HG02678 (cell line): Measurements from ENCODE around the gene SLC26A6.

ENCODE experiments used
- ATAC-seq: cut with Tn5 transposase; IDR thresholded peaks from one replicate; pipeline ENCODE4 v1.9.1; 2021; ENCODE audit warnings: mild to moderate bottlenecking, moderate library complexity; ENCODE audit not compliant: unreplicated experiment

SLC26A6 gene

DNA sequence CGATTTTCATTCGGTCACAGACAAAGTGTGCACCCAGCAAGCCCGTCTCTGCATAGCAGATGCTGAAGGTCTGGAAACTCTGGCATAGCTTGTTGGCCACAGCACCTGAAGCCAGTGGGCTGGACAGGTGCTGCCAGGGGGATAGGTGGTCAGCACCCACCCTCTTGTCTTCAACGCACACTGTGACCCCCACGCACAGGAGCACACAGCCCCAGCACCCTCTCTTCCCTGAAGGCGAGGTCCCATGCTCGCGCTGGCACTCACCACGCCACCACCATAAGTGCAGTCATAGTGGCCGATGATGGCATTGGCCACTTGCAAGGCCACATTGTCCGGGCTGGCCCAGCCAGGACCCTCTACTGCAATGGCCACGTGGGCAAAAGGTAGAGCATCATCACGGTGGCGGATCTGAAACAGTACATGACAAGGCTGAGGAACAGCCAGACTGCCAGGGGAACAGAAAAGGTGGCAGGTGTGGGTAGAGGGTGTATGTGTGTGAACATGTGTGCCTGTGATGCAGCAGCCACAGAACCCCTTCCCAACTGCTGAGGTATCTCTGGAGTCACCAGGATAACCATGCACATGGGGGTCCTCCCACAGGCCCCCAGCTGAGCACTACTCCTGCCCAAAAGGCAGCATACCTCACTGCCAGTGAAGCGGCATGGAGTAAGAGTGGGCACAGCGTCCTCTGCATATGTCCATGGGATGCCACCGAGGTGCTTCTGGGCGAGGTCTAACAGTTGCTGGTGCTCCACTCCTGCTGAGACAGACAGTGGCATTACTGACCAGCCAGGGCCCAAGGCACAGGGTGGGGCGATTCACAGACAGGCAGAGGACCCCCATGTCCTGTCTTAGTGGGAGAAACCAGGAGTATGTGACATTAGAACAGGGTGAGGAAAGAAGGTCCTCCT, 34.3 kb downstream of the SLC26A6 start:
- no peak for ATAC-seq

DNA sequence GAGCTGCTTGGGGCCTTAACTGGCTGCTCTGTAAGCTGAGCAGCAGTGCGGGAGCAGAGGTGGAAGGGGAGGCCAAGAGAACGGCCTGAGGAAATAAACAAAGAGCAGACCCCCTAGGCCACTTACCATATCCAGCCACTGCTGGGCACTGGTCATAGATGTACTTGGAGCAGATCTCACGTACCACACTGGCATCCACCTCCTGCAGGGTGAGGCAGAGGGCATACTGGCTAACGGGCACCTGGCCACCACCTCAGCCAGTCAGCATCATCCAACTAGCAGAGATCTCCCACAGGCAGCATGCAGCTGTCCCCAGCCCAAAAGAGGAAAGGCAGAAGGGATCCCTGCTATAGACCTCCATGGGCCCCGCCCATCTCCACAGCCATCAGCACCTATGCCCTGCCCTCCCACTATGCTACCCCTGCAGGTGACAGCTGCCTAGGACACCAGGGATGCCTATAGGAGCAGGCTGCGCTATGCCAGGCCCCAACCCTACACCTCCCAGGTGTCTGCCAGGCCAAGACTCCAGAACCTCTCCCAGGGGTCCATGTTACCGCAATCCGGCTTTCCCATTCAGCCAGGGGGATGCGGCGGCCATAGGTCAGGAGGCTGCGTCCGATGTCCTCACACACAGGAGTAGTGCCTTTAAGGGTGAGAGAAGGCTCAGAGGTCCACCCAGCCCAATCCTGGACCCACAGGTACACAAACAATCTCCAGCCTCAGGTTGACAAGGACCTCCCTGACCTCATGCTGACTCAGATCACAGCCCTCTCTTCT, 35.6 kb downstream of the SLC26A6 start:
- ATAC-seq: no peak

DNA sequence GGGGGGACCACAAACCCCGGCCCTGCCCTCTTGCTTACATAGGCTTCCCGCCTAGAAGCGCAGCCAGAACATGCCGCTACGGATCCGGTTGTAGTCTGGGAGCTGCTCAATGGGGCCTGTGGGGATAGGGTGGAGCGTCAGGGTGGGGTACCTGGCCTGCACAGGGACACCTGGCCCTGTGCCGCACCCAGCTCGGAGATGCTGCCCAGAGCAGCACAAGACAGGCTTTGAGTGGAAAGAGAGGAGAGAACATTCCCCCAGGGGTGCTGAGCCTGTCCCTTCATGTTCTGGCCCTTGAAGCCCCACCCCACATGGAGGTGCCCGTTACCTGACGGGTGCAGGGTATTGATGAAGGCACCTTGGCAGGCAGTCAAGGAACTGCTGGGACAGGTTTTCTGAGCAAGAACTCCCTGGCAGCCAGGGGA, 36.2 kb downstream of the SLC26A6 start:
- ATAC-seq: no peak

DNA sequence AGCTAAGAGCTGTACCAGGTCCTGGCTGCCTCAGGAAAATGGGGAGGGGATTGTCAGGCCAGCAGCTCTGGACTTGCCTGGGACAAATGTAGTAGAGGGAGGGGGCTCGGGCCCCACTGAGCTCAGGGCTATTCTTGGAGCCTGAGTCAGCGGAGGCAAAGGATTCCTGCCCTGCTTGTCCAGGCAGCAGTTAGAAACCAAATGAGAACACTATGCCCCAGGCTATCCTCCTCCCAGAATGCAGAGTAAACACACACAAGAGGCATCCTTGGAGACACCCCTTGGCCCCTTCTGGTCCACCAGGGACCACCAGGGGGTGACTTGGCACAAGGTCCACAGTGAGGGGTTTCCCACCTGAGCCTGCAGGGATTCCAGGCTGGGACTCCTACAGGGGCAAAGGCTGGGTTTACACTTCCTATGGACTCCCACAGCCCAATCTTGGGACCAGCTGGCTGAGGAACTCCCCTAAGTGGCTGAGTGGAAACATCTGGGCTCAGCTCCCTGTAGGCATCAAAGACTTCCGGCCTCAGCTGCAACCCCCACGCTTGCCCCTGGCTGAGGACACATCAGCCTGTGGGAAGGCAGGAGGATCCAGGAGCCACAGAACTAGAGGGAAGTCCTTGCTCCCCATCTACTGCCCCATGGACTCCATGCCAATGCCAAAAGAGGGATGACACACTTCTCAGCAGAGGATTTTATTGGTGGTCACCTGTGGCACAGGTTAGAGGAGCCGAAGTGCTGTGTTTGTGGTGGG, 36.8 kb downstream of the SLC26A6 start:
- ATAC-seq: no peak

DNA sequence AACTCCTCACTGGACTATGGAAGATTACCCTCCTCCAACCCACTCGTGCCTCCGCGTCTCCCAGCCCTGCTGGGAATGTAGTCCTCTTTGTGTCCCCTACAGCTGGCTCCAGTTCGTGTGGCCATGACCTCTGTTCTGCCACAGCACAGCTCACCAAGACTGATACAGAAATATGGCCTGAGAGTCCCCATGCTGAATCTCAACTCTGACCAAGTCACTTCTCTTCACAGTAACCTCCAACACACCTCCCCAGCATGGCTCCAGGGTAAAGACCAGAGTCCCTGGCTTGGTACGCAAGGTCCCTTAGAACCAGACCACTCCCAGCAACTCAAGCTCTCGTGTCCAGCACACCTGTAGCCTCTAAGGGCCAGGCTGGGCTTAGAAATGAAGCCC, 37.9 kb downstream of the SLC26A6 start:
- ATAC-seq: no peak

DNA sequence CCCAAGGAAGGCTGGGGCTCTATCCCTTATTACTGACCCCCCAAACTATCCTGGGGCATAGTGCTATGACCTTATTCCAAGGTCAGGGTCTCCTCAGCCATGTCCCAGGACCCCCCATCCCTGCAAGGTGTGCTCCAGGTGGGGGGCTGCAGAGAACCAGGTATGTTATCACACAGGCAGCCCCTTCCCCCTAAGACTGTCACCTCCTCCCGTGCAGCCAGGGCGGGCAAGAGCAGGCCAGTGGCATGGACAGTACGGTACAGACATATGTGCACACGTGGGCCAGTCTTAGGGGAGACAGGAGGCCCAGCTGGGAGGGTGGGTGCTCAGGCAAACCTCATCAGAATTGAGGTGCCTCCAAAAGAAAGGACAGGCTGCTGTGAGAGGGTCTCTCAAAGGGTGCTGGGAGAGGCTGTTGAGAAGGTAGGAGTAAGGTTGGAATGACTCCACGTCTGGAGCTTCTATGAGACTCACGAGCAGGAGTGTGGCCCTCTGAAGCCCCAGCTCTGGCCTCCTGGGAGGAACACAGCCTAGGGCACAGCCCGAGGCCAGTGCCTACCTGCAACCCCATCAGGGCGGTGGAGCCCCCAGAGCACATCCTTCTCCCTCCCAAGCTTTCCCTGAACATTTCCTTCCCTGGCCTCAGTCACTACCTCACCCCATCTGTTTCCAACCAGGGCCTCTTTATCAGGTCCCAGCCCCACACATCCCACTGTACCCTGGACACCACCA, 38.4 kb downstream of the SLC26A6 start:
- no peak for ATAC-seq

DNA sequence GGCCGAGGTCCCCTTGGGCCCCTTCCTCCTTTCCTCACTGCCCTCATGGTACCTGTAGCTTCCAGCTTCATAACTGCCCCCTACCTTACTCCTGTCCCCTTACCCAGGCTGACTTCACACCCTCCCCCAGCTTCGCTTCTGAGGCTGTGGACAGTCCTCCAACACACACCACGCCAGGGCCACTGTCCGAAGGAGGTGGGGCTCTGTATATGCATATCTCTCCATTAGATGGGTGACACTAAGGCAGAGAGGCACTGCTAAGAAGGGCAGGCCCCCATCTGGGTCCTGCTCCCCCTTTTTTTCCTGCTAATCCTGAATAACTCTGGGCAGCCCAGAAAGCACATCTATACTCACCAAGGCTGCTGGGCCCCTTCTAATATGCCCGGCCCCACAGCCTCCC, 39.1 kb downstream of the SLC26A6 start:
- no peak for ATAC-seq

DNA sequence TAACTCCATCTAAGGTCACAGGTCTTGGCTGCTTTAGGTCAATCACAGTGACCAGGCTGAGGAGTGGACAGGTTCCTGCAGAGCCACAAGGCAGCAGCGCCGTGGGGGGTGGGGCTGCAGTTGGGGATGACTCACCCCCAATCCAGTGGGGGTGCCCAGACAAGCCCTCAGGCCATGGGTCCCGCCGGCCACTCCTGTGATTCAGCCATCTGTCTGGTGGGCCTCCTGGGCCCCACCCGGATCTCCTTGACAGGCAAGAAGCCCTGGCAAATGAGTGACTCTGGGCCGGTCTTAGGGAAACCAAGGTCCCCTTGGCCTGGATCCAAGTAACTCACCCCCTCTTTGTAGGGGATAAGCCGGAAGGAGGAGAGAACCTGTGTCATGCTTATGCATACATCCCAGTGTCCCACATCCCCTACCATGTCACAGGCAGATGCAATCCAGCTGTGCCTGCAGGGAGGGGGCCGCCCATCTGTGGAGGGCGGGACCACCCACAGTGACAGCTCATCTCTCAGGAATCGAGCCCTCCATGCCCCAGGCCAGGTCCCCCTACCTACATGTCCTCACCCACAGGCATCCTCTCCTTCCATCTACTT, 39.6 kb downstream of the SLC26A6 start:
- ATAC-seq: no peak

DNA sequence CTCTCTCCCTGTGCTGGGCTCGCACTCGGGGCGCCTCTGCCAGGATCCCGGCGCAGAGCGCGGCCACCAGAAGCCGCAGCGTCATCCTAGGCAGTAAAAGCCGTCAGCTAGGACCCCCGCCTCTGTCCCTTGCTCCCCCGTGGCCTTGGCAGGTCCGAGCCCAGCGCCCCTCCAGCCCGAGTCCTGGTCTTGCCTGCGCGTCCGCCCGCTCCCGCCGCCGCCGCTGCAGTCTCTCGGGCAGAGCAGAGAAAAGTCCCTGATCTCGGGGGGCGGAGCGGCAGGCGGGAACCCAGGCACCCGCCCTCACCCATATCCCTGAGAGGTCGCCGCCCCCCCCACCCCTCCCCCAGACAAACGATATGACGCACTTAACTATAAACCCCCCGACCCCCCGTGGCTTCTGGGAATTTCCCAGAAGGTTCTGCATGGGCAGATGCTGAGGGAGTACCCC, 40.2 kb downstream of the SLC26A6 start, which contains the start of gene COL7A1:
COL7A1 (minus strand) TSS at position 255 of the 451 bp plus-strand sequence; CDS start at position 85, 170 bp downstream.
- no peak for ATAC-seq

DNA sequence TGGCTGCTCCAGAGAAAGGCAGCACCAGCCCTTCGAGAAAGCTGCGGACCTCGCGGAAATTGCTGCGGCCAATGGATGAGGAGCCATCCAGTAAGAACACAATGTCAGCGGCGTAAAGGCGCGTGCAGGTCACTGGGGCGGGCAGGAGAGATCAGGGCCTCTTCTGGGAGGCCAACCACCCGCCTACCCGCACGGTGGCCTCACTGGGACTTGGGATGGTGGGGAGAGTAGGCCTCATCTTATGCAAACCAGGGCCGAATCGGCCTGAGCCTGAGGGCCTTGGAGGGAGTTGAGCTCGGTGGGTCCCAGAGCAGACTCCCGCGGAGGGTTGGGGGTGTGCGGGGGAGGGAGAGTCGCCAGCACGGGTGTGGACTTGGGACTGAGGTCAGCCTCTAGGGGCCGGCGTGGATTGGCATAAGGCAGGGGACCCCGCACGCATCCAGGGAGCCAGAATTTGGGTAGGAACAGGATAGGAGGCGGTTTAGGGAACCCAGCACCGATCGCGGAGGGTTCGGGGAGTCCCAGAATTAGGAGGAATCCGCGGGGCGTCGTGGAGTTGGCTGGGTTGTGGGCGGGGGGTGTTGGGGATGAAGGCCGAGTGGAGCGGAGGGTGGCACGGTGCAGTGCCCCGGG, 40.7 kb downstream of the SLC26A6 start:
- ATAC-seq: no peak

DNA sequence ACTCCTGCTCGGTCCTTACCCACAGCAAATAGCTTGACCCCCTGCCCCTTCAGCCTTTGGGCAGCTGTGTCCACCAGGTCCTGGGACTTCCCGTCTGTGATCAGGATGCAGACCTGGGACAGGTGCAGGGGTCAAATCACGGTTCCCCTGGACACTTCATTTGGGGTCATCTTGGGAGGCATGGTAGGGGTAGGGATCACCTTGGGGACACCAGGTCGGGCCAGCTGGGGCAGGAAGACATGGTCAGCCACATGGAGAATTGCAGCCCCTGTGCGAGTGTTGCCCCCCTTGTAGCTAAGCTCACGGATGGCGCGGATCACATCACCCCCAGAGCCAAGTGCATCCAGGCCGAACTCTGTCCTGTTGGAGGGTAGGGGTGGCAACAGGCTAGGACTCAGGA, 41.9 kb downstream of the SLC26A6 start:
- ATAC-seq: no peak

DNA sequence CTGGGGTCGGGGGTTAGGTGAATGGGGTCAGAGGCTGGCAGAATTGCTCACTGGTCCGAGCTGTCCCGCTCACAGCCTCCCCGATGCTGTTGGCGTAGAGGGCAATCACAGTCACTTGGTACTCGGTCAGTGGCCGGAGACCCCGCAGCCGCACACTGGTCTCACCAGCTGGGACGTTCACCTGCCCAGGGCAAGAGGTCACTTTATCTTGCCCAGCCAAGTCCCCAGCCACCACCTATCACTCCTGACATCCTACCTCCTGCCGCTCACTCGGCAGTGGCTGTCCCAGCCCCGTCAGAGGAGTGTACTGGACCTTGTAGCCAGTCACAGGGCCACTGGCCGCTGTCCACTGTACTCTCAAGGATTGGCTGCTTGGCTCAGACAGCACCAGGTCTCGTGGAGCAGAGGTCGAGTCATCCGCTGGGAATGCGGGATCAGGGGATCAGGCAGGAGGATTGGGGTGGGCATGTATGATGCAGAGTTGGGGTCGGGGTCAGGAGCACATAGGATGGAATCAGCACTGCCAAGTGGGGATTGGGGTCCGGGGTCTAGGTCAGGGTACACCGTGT, 42.7 kb downstream of the SLC26A6 start:
- no peak for ATAC-seq

DNA sequence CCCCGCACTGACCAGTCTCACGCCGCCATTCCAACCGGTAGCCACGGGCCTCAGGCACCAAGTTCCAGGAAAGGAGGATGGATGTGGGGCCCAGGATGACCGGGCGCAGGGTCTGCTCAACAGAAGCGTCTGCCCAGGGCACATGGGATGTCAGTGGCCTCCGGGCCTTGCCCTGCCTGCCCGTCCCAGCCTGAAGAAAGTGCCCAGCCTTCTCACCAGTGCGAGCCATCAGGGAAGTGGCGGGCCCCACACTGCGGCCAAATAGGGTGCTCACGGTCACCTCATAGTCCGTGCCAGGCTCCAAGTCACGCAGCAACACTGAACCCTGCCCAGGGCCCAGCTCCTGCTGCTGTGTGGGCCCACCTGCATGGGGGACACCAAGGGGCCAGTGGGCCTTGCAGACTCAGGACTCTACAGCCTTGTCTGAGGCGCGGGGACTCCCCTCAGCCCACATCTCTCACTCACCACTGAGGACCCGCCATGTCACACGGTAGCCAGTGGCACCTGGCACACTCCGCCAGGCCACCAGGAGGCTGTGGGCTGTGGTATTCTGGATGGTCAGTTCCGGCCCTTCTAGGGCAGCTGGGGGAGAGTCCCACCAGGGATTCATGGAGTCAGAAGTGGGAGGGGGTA, 43.3 kb downstream of the SLC26A6 start:
- ATAC-seq: no peak

DNA sequence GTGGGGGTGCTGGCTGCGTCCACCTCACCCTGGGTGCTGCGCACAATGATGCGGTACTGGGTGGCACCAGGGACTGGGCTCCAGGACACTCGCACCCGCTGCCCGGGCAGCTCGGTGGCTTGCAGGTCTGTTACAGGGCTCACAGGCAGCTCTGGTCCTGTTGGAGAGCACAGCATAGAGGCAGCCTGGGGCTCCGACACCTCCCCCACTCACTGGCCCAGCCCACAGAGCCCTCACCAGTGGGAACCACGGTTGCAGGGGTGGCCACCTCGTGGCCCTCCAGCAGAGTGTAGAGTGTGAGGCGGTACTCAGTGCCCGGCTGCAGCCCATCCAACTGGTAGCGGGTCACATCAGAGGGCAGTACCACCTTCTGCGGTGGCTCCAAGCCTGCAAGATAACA, 43.8 kb downstream of the SLC26A6 start:
- no peak for ATAC-seq

DNA sequence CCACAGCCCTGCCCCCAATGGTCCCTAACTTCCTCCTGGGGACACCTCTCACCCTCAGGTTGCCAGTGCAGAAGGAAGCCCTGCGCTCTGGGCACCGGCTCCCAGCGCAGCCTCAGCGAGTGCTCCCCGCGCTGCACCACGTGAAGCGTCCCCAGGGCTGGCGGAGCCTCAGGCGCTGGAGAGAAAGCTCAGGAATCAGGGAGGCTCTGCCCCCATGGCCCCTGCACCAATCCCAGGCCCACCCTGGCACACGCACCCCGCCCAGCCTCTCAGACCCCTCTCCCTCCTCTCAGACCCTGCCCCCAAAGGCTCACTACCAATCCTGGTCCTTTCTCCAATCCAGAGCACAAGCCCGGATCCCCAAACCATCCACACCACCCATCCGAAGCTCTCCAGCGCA, 47.0 kb downstream of the SLC26A6 start:
- ATAC-seq: no peak

DNA sequence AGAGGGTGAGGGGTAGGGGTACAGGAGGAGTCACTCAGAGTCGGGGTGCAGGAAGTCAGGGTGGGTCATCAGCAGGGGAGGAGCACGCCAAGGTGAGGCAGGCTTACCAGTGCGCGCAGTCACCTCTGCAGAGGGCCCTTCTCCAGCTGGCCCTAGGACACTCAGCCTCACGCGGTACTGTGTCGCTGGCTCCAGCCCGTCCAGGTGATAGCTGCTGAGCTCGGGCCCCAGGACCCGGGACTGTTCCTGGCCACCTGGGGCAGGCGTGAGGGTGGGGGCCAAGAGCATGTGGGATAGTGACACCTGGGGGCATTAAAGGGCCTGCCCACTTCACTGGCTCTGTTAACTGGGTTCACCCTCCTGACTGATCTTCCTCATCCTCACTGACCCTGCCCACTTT, 47.6 kb downstream of the SLC26A6 start:
- no peak for ATAC-seq

DNA sequence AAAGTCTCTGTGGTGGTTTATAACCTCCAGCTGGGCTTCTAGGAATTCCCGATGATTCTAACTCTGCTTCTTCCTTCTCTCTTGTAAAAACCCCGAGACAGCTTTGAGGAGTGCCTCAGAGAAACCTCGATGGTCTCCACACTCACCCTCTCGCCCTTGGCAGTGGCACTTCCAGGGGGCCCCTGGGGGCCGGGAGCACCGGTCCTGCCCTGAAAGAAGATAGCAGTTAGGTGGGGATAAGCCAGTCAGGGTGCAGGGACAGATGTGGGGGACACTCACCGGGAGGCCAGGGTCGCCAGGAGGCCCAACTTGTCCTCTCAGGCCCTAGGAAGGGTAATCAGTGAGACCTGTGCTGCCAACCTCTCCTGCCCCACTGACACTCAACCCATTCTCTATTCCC, 49.9 kb downstream of the SLC26A6 start:
- ATAC-seq: no peak

DNA sequence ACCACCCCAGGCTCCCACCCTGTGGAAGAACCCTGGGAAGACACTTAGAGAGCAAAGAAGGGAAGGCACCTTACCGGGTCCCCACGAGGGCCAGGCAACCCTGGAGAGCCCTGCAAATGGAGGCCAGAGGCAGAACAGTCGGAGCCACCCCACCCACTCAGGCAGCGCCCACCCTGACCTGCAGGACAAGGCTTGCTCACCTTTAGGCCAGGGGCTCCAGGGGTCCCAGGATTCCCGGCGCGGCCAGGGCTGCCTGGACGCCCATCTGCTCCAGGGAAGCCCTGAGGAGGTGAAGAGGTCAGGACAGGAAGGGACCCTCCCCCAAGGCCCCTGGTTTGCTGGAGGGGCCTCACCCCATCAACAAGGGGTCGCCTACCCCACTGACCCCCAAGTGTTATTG, 50.4 kb downstream of the SLC26A6 start:
- no peak for ATAC-seq
